Embryonic facial prominence (tissue), 1 donor: Measurements from ENCODE around the gene RSPH3.
"Not testable (repeated sequence)": the region's sequence is repeated elsewhere in the genome, so short reads cannot be mapped to it uniquely, and the experiment has no call there.

Source experiments
- DNase-seq: peaks from one replicate; pipeline ENCODE4 v3.0.0-alpha.2; 2016; ENCODE audit errors: extremely low spot score

Gene RSPH3

DNA sequence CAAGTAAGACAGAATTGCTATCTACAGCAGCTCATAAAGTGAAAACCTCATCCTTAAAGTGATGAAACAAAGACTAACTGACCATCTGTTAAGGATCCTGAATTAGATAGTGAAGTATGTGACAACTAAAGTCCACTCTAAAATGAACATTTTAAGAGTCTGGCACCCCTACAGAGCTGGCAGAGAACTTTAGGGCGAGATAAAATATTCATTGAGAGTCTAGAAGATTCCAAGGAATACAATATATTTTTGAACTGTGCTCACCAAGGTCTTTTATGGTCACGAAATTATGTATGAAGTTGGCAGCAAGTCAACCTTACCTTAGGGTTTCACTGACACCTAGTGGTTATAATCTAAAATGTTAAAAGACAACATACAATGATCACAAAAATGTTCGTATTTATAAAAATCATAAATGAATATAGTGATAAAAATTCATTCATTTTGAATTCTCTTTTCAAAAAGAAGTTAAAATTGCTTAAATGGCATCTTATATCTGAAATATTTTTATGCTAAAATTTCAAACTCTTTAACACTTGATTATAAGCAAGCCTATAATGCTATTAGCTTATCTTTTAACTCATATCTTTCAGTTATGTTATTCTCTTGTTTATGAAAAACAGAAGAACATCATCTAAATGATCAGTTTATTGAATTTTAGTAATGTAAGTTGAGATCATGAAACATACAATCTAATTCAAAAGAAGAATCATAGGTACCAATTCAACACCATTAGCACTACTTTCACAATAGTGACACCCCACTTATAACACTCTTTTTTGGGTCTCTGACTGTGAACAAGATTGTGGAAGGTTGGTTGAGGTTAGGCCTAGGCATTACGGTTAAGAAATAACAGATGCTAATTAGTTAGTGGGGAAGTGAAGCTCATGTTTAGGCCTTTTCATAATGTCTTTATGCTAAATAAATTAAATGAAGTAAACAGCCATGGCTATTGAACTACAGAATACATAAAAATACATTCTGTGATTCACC is 27.5 kb downstream of the RSPH3 start:
- peak; percentile 57 for DNase-seq

DNA sequence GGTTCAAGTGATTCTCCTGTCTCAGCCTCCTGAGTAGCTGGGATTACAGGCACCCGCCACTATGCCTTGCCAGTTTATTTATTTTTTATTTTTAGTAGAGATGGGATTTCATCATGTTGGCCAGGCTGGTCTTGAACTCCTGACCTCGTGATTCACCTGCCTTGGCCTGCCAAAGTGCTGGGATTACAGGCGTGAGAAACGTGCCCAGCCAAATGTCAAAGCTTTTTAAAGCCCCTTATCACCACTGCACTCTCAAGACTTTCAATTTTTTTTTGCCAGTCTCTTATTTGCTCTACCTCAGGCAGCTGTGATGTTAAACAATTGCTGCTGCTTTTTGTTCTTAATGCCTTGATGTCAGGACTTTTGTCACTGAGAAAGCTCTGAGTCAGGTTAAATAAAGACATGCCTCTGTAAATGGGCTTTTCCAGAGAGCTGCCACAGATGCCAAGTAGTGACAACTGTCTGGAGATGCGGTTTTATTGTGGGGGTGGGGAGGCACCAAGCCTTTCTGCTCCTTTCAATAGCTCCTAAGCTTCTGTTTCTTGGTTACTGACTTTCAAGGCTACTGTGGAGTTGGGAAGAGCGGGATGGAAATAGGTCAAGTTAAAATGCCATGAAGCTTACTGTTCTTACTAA is 29.2 kb downstream of the RSPH3 start:
- no peak for DNase-seq

DNA sequence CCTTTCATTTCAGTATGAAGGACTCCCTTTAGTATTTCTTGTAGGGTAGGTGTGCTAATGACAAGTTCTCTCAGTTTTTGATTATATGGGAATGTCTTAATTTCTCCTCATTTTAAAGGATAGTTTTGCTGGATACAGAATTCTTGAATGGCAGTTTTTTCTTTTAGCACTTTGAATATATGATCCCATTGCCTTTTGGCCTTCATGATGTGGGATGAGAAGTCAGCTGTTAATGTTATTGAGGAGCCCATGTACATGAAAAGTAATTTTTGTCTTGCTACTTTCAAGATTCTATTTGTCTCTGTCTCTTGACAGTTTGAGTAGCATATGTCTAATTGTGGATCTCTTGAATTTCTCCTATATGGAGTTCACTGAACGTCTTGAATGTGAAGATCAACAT is 30.9 kb downstream of the RSPH3 start:
- no peak for DNase-seq

DNA sequence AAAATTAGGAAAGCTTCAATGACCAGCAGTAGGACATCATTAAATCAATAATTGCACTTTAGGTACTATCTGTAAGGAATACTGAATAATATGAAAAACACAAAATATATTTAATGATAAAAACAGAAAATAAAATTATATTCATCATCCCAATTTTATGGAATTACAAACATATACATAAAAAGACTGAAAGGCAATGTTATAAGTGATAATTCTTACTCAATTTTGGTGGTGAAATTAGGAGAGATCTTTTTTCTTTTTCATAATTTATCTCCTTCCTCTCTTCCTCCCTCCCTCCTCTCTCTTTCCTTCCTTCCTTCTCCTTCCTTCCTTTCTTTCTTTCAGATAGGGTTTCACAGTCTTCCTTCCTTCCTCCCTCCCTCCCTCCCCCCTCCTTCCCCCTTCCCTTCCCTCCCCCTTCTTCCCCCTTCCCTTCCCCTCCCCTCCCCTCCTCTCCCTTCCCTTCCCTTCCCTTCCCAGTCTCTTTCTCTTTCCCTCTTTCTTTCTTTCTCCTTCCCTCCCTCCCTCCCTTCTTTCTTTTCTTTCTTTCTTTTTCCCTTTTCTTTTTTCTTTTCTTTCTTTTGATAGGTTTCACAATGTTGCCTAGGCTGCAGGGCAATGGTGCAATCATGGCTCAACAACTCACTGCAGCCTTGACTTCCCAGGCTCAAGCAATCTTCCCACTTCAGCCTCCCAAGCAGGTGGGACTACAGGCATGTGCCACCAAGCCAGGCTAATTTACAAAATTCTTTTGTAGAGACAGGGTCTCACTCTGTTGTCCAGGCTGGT is 36.8 kb downstream of the RSPH3 start:
- DNase-seq = no peak

DNA sequence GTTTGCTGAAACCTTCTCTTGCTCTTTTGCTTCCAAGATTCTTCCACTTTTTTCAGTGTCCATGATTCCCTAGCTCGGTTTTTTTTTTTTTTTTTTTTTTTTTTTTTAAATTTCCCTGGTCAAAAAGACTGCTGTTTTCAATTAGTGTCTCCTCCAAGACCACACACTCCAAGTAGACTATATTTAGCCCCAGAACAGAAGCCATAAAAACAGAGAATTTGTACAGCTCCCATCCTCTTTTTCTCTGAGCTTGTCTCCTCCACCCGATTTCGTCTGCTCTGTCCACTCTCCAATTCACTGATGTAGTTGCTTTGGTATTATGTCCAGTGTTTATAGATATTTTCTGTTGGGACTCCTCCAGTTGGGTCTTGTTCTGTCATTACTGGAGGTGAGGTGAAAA is 37.6 kb downstream of the RSPH3 start:
- DNase-seq = no peak

DNA sequence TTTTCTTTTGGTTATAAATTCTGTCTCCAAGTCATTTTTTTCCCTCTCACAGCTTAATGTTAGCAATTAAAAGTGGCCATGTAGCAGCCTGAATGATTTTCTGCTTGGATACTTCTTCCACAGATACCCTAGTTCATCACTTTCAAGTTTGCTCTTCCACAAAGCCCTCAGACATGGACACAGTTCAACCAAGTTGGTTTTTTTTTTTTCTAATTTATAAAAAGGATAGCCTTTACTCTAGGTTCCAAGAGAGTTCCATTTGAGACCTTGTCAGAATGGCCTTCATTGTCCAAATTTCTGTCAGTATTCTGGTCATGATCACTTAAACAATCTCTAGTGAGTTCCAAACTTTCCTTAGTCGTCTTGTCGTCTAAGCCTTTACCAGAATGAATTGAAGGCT is 40.0 kb downstream of the RSPH3 start:
- no peak for DNase-seq

DNA sequence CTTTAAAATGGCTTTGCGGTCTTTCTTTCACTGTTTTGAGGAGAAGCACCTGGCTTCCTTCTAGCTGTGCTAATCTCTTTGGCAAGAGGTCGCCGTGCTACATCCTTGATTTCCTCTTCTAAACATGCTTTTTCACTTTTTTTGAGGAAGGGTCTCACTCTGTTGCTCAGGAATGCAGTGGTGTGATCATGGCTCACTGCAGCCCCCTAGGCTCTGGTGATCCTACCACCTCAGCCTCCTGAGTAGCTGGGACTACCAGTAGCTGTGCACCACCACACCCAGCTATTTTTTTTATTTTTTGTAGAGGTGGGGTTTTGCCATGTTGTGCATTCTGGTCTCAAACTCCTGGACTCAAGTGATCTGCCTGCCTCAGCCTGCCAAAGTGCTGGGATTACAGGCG is 40.5 kb downstream of the RSPH3 start:
- DNase-seq = no peak

DNA sequence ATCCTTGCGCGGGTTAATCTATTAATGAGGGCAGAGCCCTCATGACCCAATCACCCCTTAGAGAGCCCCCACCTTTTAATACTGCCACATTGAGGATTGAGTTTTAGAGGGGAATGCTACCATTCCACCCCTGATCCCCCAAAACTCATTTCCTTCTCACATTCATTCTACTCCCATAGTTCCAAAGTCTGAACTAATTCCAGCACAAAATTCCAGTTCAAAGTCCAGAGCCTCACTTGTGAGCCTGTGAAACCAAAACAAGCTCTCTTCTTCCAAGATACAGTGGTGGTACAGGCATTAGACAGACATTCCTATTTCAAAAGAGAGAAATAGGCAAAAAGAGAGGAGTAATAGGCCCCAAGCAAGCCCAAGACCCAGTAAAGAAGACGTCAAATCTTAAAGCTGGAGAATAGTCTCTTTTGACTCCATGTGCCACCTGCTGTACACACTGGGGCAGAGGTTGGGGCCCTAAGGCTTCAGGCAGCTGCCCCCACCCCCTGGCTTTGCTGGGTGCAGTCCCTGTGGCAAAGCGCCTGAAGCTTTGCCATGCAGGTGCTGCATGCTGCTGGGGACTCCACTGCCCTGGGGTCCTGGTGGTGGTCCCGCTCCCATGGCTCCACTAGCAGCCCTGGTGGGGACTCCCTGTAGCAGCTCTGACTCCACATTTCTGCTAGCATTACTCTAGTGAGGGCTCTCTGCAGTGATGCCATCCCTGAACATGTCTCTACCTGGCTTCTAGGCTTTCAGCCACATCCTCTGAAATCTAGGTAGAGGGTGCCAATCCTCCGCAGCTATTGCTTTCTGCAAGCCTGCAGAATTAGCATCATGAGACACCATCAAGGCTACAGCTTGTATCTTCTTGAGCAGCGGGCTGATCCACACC is 41.3 kb downstream of the RSPH3 start:
- DNase-seq = no peak

DNA sequence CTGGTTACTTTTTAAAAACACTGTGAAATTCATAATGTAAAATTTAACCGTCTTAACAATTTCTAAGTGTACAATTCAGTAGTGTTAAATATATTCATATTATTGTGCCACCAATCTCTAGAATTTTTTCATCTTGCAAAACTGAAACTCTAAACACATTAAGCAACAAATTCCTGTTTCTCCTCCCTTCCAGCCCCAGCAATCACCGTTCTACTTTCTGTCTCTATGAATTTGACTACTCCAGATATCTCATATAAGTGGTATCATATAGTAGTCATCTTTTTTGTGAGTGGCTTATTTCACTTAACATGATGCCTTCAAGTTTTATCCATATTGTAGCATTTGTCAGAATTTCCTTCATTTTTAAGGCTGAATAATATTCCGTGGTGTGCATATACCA is 44.7 kb downstream of the RSPH3 start:
- no peak for DNase-seq

DNA sequence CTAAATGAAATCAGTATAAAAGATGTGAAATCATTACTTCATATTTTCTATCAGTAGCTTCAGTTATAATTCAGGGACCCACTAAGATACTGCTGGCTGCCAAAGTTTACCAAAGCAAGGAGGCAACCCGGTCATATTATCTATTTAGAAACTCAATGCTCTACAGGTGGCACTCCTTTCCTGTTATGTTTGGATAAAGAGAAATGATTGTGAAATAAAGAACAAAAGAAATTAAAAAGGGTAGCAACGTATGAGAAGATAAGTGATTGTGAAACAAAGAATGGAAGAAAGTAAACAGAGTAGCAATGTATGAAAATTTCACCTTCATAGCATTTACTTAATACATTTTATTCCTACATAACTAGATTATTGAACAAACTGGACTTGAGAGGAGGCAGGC is 45.2 kb downstream of the RSPH3 start:
- DNase-seq = no peak

DNA sequence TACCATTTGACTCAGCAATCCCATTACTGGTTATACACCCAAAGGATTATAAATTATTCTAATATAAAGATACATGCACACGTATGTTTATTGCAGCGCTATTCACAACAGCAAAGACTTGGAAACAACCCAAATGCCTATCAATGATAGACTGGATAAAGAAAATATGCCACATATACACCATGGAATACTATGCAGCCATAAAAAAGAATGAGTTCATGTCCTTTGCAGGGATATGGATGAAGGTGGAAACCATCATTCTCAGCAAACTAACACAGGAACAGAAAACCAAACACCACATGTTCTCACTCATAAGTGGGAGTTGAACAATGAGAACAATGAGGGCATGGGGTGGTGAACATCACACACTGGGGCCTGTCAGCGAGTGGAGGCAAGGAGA is 48.0 kb downstream of the RSPH3 start:
- DNase-seq = not testable (repeated sequence)

DNA sequence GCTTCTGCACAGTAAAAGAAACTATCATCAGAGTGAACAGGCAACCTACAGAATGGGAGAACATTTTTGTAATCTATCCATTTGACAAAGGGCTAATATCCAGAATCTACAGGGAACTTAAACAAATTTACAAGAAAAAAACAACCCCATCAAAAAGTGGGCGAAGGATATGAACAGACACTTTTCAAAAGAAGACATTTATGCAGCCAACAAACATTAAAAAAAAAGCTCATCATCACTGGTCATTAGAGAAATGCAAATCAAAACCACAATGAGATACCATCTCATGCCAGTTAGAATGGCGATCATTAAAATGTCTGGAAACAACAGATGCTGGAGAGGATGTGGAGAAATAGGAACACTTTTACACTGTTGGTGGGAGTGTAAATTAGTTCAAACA is 48.4 kb downstream of the RSPH3 start:
- not testable (repeated sequence) for DNase-seq

DNA sequence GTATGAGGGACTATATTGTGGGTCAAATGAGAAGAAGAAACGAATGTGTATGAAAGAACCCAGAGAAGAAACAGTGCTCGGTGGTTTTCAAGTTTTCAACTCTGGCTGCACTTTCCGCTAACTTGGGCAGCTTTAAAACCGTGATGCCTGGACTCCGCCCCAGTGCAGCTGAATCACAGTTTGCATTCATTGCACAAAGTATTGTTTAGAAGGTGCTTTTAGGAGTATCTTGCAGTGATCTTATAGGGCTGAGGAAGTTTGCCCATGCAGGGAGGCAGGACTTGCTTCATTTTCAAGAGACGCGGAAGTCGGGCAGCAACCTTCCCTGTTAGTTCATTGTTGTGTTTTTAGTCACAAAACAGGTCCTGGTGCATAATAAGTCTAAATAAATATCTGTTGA is 52.7 kb downstream of the RSPH3 start:
- DNase-seq = no peak

DNA sequence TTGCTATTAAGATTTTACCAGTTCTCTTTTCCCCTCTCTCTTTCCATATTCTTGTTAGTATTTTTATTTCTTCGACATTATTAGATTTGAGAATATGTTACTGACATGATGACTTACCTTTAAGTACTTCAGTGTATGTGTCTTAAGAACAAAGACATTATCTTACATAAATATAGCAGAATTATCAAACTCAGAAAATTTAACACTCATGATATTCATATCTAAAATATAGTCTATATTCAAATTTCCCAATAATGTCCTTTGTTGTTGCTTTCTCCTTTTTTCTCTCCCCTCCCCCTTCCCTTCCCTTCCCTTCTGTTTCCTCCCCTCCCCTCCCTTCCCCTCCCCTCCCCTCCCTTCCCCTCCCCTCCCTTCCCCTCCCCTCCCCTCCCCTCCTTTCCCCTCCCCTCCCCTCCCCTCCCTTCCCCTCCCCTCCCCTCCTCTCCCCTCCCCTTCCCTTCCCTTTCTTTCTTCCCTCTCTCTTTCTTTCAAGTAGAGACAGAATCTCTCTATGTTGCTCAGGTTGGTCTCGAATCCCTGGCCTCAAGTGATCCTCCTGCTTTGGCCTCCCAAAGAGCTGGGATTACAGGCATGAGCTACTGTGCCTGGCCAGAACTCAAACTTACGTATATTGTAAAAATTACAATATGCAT is 56.5 kb downstream of the RSPH3 start:
- no peak for DNase-seq

DNA sequence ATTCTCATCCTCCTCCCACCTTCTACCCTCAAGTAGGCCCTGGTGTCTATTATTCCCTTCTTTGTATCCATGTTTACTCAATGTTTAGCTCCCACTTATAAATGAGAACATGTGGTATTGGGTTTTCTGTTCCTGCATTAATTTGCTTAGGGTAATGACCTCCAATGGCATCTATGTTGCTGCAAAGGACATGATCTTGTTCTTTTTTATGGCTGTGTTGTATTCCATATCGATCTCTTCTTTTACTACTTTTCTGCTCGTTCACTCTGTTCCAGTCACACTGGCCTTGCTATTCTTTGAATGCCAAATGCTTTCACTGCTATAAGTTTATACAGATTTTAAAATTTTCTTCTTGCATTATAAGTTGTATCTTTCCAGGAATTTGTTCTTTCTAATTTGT is 57.7 kb downstream of the RSPH3 start:
- no peak for DNase-seq

DNA sequence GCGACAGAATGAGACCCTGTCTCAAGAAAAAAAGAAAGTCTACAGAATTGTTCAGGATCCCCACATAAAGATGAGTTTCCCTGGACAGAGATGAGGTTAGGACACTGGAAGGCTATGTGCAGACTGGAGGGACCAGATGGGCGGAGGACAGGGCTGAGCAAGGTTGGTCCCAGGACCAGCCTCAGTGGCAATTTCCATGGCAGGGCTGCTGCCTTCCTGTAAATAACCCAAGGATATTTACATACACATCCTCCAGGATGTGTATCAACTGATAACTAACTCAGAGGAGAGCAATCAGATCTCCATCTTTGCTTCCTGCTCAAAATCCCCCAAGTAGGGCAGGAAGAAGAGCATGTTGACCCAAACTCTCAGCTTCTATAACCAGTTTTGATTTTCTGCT is 58.8 kb downstream of the RSPH3 start:
- DNase-seq = no peak

DNA sequence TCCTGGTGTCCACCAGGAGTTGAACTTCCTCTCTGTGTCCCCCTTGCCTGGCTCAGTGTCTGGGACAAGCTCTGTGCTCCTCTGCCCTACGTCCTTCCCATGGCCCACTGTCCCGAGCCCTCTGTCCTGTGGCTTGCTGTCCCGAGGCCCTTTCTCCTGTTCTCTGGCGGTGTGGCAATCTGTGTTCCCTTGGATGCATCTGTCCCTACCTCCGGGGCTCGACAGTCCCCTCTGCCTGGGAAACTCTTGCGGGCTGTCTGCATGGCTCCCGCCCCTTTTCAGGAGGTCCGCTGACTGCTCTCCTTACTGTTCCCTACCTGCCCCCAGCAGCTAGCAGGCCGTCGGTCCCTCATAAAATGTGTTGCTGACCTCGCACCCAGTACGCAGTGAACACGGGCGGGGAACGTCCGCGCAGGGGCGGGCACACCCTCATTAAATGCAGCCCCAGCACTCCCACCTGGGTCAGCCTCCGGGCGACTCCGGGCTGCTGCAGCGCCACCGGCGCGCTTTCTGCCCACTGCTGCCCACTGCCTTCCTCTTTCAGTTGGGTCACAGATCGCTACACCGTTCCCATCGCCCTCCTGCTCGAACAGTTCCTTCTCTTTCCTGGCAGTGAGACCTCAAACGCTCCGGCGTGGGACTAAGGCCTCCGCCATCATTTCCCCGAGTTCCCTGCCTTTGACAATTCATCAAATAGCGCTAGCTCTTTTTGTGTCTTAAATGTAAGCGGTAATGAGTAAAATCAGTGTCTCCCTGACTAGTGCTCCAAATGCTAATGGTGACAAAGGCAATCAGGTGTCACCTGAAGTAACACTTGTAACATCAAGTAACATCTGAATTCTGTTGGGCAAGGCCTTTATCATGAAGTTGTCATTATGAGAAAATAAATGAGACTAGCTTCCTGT is 60.5 kb downstream of the RSPH3 start:
- no peak for DNase-seq

DNA sequence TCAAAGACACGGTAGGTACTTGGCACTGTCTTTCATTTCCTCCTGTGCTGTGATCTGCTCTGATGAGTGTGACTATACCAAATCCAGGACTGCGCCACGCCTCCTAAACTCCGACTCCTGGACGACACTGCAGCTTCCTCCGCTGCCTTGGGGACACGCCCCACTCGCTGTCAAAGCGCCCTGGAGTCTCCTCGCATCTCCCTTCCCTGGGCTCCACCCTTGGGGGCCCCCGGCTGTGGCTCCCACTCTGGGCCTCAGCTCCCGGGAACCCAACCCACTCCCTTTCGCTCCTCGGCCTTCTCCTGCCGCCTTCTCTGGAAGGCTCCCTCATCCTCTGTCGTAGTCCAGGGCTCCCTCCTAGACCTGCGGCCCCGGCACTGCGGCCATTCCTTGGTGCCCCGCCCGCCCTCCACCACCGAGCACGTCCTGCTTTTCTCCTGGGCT is 61.2 kb downstream of the RSPH3 start:
- DNase-seq = no peak

DNA sequence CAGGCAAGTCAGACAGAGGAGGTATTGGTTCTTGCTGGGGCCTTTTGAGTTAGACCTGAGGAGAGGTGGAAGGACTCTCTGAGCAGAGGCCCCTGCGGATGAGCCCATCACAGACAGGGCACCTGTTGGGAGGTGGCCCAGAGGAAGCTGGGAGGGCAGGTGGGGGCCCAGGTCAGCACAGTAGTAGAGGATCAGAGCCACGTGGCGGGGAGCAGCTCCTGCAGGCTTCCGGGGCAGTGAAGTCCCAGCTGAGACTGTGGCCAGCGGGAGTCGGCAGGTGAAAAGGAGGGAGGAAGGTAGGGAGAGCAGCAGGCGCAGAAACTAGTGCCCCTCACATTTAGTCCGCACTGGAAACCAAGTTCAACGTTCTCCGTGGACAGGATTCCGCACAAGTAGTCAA is 61.8 kb downstream of the RSPH3 start:
- DNase-seq = no peak

DNA sequence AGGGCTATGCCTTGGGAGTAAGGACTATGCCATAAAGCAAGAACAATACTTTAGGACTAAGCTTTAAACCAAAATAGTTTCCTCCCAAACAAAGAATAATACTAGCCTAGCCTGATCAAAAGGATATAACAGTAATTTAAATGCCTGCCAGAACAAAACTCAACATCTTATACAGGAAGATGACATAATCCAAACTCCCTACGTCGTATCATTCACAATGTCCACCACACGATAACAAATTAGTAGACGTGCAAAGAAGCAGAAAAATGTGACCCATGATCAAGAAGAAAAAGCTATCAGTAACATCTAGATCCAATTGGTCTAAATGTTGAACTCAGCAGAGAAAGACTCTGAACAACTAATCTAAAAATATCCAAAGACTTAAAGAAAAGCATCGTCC is 65.8 kb downstream of the RSPH3 start:
- no peak for DNase-seq
